RWPE2 (cell line): ENCODE data around the gene RPAP2.
"Not testable (repeated sequence)": the region's sequence is repeated elsewhere in the genome, so short reads cannot be mapped to it uniquely, and the experiment has no call there.

Source experiments
- ATAC-seq: fragments of 200-7000 bp; cut with Tn5 transposase; 3 replicates; pipeline ENCODE4 v1.9.1; 2021; ENCODE audit warnings: low read depth
- DNase-seq: peaks from one replicate; pipeline ENCODE4 v3.0.0-alpha.2; 2020; ENCODE audit warnings: low spot score
- H3K27ac ChIP-seq: fragments of 450-650 bp; 2 replicates; pipeline ENCODE4 v1.5.1; 2017; ENCODE audit warnings: mild to moderate bottlenecking; ENCODE audit not compliant: poor library complexity, severe bottlenecking
- H3K27me3 ChIP-seq: fragments of 250-450 bp; sonication (Bioruptor Pico); 2 replicates; pipeline ENCODE4 v1.5.1; 2021; ENCODE audit warnings: mild to moderate bottlenecking, moderate library complexity; ENCODE audit not compliant: insufficient read depth, poor library complexity, severe bottlenecking
- H3K36me3 ChIP-seq: fragments of 250-450 bp; sonication (Bioruptor Pico); 2 replicates; pipeline ENCODE4 v1.5.1; 2020; ENCODE audit warnings: low read depth, mild to moderate bottlenecking, moderate library complexity
- H3K4me1 ChIP-seq: fragments of 250-450 bp; sonication (Bioruptor Pico); 2 replicates; pipeline ENCODE4 v1.5.1; 2021; ENCODE audit warnings: mild to moderate bottlenecking, moderate library complexity; ENCODE audit not compliant: insufficient read depth, poor library complexity, severe bottlenecking
- H3K4me3 ChIP-seq: fragments of 250-450 bp; sonication (Bioruptor Pico); 2 replicates; pipeline ENCODE4 v1.5.1; 2021; ENCODE audit warnings: mild to moderate bottlenecking, moderate library complexity; ENCODE audit not compliant: severe bottlenecking
- H3K9me3 ChIP-seq: fragments of 250-450 bp; sonication (Bioruptor Pico); 2 replicates; pipeline ENCODE4 v1.5.1; 2021; ENCODE audit warnings: mild to moderate bottlenecking, moderate library complexity; ENCODE audit not compliant: severe bottlenecking
- TF ChIP-seq, protein P1 (sequence below): fragments of 450-650 bp; IDR thresholded peaks from one replicate; pipeline ENCODE4 v1.5.1; 2017; ENCODE audit warnings: mild to moderate bottlenecking, moderate library complexity; ENCODE audit not compliant: poor library complexity, severe bottlenecking

The RPAP2 gene

DNA sequence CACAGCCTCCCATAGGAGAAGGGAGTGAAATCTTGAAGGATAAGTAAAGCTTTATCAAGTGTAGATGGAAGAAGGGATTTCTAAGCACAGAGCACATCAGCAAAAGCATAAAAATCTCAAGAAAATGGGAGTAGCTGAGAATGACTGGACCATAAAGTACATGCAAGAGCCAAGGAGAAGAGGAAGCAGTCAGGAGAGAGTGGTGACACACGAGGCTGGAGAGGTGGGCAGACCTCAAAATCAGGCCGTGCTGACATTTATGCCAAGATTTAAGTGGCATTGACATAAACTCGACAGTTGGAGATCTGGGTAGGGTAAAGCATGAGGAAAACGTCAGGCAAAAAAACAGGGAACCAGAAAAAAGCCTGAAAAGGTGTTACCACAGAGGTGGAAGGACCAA lies 125.5 kb downstream of the RPAP2 start:
- DNase-seq (no peak), ATAC-seq (no peak)
- Histone ChIP-seq H3K36me3 (no peaks in the 10 kb centered on the region), H3K27me3 (no peaks in the 10 kb centered on the region), H3K4me1 (no peaks in the 10 kb centered on the region), H3K9me3 (no peaks in the 10 kb centered on the region), H3K27ac (no peak overlapping the region), H3K4me3 (no peak overlapping the region)
- TF ChIP-seq, protein P1, sequence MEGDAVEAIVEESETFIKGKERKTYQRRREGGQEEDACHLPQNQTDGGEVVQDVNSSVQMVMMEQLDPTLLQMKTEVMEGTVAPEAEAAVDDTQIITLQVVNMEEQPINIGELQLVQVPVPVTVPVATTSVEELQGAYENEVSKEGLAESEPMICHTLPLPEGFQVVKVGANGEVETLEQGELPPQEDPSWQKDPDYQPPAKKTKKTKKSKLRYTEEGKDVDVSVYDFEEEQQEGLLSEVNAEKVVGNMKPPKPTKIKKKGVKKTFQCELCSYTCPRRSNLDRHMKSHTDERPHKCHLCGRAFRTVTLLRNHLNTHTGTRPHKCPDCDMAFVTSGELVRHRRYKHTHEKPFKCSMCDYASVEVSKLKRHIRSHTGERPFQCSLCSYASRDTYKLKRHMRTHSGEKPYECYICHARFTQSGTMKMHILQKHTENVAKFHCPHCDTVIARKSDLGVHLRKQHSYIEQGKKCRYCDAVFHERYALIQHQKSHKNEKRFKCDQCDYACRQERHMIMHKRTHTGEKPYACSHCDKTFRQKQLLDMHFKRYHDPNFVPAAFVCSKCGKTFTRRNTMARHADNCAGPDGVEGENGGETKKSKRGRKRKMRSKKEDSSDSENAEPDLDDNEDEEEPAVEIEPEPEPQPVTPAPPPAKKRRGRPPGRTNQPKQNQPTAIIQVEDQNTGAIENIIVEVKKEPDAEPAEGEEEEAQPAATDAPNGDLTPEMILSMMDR = no peak

- Histone ChIP-seq H3K36me3 (no peaks in the 10 kb centered on the region), H3K9me3 (no peaks in the 10 kb centered on the region), H3K4me3 (no peak overlapping the region), H3K4me1 (no peaks in the 10 kb centered on the region), H3K27ac (no peak overlapping the region), H3K27me3 (no peaks in the 10 kb centered on the region)
- DNase-seq (no peak), ATAC-seq (no peak)
- TF ChIP-seq, protein P1 = no peak
These were observed 126.8 kb downstream of the RPAP2 start for GRCh38 chr1:92425617-92426016.

DNA sequence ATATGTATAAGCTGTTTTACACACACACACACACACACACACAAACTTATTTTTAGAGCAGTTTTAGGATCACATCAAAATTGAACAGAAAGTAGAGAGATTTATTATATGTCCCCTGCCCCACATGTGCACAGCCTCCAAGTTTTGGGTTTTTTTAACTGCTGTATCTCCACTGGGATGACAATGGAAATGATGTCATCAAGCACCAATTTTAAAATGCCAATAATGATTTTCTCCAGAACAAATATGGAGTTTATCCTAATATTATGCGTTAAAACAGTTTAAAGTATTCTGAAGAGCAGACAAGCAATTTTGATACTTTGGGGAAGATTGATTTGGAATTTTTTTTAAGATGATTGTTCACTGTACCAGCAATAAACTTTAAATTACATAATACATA lies 131.2 kb downstream of the RPAP2 start:
- DNase-seq = no peak
- no peak overlapping the region for H3K27ac ChIP-seq
- H3K9me3 ChIP-seq = no peaks in the 10 kb centered on the region
- TF ChIP-seq, protein P1 = no peak
- H3K27me3 ChIP-seq = no peaks in the 10 kb centered on the region
- no peak overlapping the region for H3K4me3 ChIP-seq
- no peaks in the 10 kb centered on the region for H3K36me3 ChIP-seq
- ATAC-seq = no peak
- no peaks in the 10 kb centered on the region for H3K4me1 ChIP-seq

- H3K9me3 ChIP-seq, H3K4me1 ChIP-seq, DNase-seq, H3K27me3 ChIP-seq, ATAC-seq, H3K4me3 ChIP-seq, H3K36me3 ChIP-seq, H3K27ac ChIP-seq: not testable (repeated sequence)
These were observed 135.7 kb downstream of the RPAP2 start for GRCh38 chr1:92434572-92434971.

DNA sequence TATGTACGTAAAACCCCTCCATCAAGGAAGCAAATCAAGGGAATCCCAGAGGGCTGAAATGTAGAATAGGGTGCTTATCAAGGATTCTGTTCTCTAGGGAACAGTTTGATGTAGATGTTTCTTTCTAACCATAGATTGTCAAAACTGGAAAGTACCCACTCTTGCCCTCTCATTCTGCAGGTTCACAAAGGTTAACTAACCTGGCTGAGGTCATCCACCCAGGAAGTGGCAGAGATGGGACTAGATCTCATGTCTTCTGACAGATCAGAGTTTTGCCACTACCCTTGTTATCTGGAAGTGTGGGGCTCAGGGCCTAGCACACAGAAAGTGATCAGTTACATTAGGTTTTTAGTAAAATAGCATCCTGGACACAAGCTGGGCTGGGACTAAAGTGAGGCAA lies 140.4 kb downstream of the RPAP2 start:
- Histone ChIP-seq H3K4me1 (no peaks in the 10 kb centered on the region), H3K4me3 (no peak overlapping the region), H3K36me3 (no peaks in the 10 kb centered on the region), H3K27ac (no peak overlapping the region), H3K27me3 (no peaks in the 10 kb centered on the region), H3K9me3 (no peaks in the 10 kb centered on the region)
- TF ChIP-seq, protein P1 = no peak
- DNase-seq (no peak), ATAC-seq (no peak)
